ENCODE results near the gene TOMM34. TPM values are rescaled to one million over a fixed set of nuclear protein-coding genes. Genes with fewer than 3 reads are reported as not detected.

The TOMM34 gene
- total RNA-seq, 4 donors from 2014 or later, result 11.4 to 19.5 (median 16.7) TPM

DNA sequence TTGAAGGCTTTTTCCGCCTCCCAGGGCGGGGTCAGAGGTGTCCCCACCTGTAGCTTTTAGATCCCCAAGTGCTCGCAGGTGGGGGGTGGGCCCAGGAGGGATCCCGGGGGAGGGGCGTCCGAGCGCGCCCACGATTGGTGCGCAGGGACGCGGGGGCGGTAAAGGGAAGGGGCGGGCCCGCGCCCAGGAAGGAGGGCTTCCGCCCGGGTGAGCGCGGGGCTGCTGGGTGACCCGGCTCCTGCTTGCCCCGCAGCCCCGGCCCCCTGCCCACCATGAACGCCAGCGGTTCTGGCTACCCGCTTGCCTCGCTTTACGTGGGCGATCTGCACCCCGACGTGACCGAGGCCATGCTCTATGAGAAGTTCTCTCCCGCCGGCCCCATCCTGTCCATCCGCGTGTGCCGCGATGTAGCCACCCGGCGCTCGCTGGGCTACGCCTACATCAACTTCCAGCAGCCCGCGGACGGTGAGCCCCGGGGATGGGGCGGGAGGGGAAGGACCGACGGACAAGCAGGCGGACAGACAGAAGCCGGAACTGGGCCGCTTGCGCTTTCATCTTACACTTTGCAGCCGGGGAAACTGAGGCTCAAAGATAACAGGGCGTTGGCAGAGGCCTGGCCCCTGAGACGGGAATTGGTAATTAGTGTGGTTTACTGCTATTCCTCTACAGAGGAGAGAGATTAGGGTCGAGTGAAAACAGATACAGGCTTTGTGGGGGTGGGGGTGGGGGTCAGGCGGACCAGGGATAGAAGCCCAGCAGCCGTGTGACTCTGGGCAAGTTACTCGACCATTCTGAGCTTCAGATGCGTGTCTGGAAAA is 50.1 kb downstream of the TOMM34 start, which contains the start of gene PABPC1L:
Gene PABPC1L (plus strand): TSS at position 189 of the 818 bp plus-strand sequence. CDS start 84 bp downstream, at position 273.
- Histone ChIP-seq H3K27ac (peak within 1 kb of the TSS in 3 of 4 donors; percentile 15 to 56 (median 30)), H3K4me1 (peaks cover 5 to 27% (median 8%) of the 10 kb centered on the region in 3 donors), H3K9me3 (no peaks in the 10 kb centered on the region), H3K4me3 (peak within 1 kb of the TSS; percentile 68 to 84 (median 70)), H3K27me3 (no peaks in the 10 kb centered on the region), H3K36me3 (peaks cover 0 to 49% (median 16%) of the 10 kb centered on the region in 3 donors)
- intact Hi-C loops (cut with DNase I), result no loop called here
- DNase-seq, result no peak
- WGBS, 2 donors, result 3 to 6% methylated on average over 14 to 24 of the region's 61 CpGs
- TF ChIP-seq, protein P1, sequence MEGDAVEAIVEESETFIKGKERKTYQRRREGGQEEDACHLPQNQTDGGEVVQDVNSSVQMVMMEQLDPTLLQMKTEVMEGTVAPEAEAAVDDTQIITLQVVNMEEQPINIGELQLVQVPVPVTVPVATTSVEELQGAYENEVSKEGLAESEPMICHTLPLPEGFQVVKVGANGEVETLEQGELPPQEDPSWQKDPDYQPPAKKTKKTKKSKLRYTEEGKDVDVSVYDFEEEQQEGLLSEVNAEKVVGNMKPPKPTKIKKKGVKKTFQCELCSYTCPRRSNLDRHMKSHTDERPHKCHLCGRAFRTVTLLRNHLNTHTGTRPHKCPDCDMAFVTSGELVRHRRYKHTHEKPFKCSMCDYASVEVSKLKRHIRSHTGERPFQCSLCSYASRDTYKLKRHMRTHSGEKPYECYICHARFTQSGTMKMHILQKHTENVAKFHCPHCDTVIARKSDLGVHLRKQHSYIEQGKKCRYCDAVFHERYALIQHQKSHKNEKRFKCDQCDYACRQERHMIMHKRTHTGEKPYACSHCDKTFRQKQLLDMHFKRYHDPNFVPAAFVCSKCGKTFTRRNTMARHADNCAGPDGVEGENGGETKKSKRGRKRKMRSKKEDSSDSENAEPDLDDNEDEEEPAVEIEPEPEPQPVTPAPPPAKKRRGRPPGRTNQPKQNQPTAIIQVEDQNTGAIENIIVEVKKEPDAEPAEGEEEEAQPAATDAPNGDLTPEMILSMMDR (IDR thresholded peaks at IDR 0.05), result no peak
- TF ChIP-seq POLR2A (IDR thresholded peaks at IDR 0.05), result peak in 1 of 4 donors; percentile 23

DNA sequence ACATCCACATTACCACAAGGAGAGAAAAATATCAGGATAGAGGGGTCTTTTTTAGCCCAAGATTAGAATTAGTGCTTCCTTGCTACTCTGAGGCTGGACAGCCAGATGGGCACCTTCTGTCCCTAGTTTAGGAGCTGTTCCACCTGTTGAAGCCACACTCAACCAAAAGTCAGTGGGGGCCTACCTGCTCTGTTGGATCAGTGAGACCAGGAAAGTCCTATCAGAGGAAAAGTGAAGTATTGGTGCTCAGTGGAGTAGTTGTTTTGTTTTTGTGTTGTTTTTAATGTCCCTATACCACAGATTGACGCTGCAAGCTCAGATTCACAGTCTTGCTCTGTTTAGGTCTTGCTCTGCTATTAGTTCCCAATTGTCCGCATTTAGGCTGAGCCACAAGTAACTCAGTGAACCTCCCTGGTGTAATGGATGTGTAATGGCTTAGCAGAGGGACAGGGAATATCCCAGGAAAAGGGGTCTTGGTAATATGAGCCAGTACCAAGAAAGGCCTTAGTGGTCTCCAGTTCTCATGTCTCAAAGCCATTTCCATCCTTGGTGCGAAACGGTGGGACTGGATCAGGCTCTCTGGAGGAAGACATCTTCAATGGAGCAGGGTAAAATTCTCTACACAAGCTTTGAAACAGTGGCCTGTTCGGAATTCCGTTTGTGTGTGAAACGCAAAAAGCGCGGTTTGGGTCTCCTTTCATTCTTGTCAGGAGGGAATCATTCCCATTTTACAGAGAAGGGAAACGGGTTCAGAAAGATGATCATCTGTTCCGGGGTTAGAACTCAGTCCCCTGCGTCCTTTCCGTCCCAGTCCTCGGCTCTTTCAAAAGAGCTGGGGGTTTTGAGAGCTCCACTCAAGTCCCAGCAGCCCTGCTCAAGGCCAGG is 51.0 kb downstream of the TOMM34 start:
- no peak for DNase-seq
- intact Hi-C loops (cut with DNase I), result no loop called here
- TF ChIP-seq POLR2A (IDR thresholded peaks at IDR 0.05), result no peak
- TF ChIP-seq, protein P1 (IDR thresholded peaks at IDR 0.05), result no peak
- Histone ChIP-seq H3K27me3 (no peaks in the 10 kb centered on the region), H3K9me3 (no peaks in the 10 kb centered on the region), H3K36me3 (peaks cover 0 to 57% (median 18%) of the 10 kb centered on the region in 3 donors), H3K27ac (peak overlapping the region in 2 of 4 donors; percentile 15 to 56), H3K4me1 (peaks cover 5 to 27% (median 8%) of the 10 kb centered on the region in 3 donors), H3K4me3 (peak overlapping the region; percentile 68 to 84 (median 70))
- WGBS, 2 donors, result 26 to 35% methylated on average over 14 of the region's 14 CpGs

DNA sequence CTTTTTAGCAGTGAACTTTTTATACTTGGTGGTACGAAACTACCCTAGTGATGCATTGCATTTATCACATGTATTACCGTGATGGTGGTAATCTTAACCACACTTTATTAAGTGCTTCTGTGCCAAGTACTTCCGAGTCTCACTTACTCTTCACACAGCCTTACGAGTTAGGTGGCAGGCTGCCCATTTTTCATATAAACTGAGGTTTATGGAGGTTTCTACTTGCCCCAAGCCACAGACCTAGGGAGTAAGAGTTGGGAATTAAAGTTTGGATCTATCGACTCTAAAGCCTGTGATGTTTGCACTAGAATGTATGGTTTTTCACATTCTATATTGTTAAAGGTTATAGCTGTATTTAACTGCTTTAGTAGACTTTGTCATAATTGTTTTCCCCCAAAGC is 55.8 kb downstream of the TOMM34 start:
- H3K27me3 ChIP-seq, result no peaks in the 10 kb centered on the region
- no peak for TF ChIP-seq POLR2A (IDR thresholded peaks at IDR 0.05)
- TF ChIP-seq, protein P1 (IDR thresholded peaks at IDR 0.05), result no peak
- 70% methylated on average over 5 of the region's 5 CpGs for WGBS, 2 donors
- no peak overlapping the region for H3K4me3 ChIP-seq
- H3K36me3 ChIP-seq, result peaks cover 0 to 92% (median 38%) of the 10 kb centered on the region in 3 donors
- H3K9me3 ChIP-seq, result no peaks in the 10 kb centered on the region
- H3K4me1 ChIP-seq, result peaks cover 5 to 29% (median 14%) of the 10 kb centered on the region in 3 donors
- no peak for DNase-seq
- H3K27ac ChIP-seq, result no peak overlapping the region
- intact Hi-C loops (cut with DNase I), result no loop called here

DNA sequence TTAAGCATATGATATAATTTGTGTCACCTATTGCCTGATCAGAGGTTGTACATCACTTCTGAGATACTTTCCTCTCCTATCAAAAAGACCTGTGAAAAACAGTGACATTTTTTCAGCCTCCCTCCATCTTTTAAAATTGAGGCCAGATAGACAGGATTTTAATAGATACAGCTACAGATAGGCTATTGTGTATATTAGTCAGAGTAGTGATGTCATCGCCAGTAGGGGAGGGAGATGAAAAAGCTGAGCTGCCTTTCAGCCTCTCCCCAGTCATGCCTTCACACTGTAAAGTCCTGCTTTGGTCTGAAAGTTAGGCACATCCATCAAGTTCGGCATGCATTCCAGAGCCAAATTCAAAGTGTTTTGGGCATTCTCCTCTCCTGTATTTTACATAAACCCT is 58.2 kb downstream of the TOMM34 start:
- no peak for DNase-seq
- H3K9me3 ChIP-seq, result no peaks in the 10 kb centered on the region
- H3K4me1 ChIP-seq, result peaks cover 5 to 47% (median 12%) of the 10 kb centered on the region in 3 donors
- H3K4me3 ChIP-seq, result no peak overlapping the region
- intact Hi-C loops (cut with DNase I), result no loop called here
- WGBS, 2 donors, result 69 to 72% methylated on average over 2 of the region's 2 CpGs
- TF ChIP-seq POLR2A (IDR thresholded peaks at IDR 0.05), result no peak
- TF ChIP-seq, protein P1 (IDR thresholded peaks at IDR 0.05), result no peak
- no peaks in the 10 kb centered on the region for H3K27me3 ChIP-seq
- no peak overlapping the region for H3K27ac ChIP-seq
- peaks cover 0 to 77% (median 32%) of the 10 kb centered on the region in 3 donors for H3K36me3 ChIP-seq
